GM06990 (cell line): ENCODE results near the gene CCBE1.

Source experiments
- DNase-seq: peaks from one replicate; pipeline ENCODE4 v3.0.0-alpha.2; 2011; ENCODE audit not compliant: insufficient read length; ENCODE audit errors: extremely low read depth
- H3K27me3 ChIP-seq: replicated peaks from 2 replicates; pipeline ENCODE4 v1.6.0; 2011; ENCODE audit warnings: low read length; ENCODE audit not compliant: control insufficient read depth, insufficient read depth
- H3K36me3 ChIP-seq: 2 replicates; pipeline ENCODE4 v1.5.1; 2011; ENCODE audit warnings: low read length; ENCODE audit not compliant: control insufficient read depth, insufficient read depth
- H3K4me3 ChIP-seq: replicated peaks from 2 replicates; pipeline ENCODE4 v1.5.1; 2011; ENCODE audit warnings: low read depth, mild to moderate bottlenecking, control low read depth, low read length
- CTCF ChIP-seq: IDR thresholded peaks from 2 replicates; pipeline ENCODE4 v1.5.1; 2011; ENCODE audit warnings: low read length, control low read depth, mild to moderate bottlenecking, inconsistent platforms; ENCODE audit not compliant: insufficient read depth, poor library complexity, severe bottlenecking

CCBE1 gene

DNA sequence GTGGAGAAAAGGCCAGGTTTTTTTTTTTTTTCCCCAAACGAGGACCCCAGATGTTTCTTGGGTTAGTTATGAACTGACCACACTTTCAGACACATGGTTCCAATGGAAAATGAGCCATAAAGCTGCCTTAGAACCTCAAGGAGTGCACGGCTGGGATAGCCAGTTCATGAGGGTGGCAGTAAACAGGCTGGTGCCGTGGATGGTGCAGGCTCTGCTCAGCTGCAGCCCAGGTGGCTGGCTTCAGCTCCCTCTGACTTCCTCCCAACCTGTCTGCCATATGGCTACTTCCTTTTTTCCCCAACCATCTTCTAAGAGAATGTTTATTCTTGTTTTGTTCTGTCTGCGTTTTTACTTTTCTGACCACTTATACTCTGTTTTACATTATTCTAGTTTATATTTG lies 228.4 kb downstream of the CCBE1 start:
- Histone ChIP-seq H3K4me3 (no peak overlapping the region), H3K36me3 (no peaks in the 10 kb centered on the region), H3K27me3 (no peaks in the 10 kb centered on the region; the same call in none of the 2 replicates)
- no peak for DNase-seq
- no peak for TF ChIP-seq CTCF

- no peak for DNase-seq
- Histone ChIP-seq H3K36me3 (no peaks in the 10 kb centered on the region), H3K4me3 (no peak overlapping the region), H3K27me3 (no peaks in the 10 kb centered on the region; the same call in 1 of the 2 replicates)
- no peak for TF ChIP-seq CTCF
Measured at GRCh38 chr18:59467497-59467896, 229.7 kb downstream of the CCBE1 start.

DNA sequence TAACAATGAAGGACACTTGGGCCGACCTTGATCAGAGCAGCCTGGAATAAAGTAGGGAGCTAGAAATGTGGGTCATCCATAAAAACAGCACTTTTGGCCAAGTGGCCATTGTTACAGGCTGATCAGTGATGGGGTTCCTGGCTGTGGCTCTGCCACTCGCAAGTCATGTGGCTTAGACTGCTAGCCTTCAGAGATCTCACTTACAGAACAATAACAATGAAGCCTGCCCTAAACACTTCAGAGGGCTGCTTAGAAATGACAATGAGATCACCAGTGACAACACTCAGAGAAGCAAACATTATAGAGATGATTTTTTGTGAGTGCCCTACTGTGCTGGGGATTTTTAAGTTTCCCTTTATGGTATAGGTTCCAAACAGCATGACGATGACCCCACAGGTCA lies 230.2 kb downstream of the CCBE1 start:
- no peak for DNase-seq
- no peak for TF ChIP-seq CTCF
- no peak overlapping the region for H3K4me3 ChIP-seq
- H3K27me3 ChIP-seq: no peaks in the 10 kb centered on the region; the same call in 1 of the 2 replicates
- no peaks in the 10 kb centered on the region for H3K36me3 ChIP-seq

GRCh38 chr18:59464486-59464885 lies 232.7 kb downstream of the CCBE1 start:
- no peak for DNase-seq
- H3K4me3 ChIP-seq: no peak overlapping the region
- H3K27me3 ChIP-seq: no peaks in the 10 kb centered on the region; the same call in 1 of the 2 replicates
- no peak for TF ChIP-seq CTCF
- no peaks in the 10 kb centered on the region for H3K36me3 ChIP-seq

GRCh38 chr18:59461171-59461570 lies 236.1 kb downstream of the CCBE1 start:
- DNase-seq: no peak
- Histone ChIP-seq H3K27me3 (peaks cover 2% of the 10 kb centered on the region; the same call in 1 of the 2 replicates), H3K36me3 (no peaks in the 10 kb centered on the region), H3K4me3 (no peak overlapping the region)
- no peak for TF ChIP-seq CTCF

- Histone ChIP-seq H3K4me3 (no peak overlapping the region), H3K36me3 (no peaks in the 10 kb centered on the region), H3K27me3 (peaks cover 2% of the 10 kb centered on the region; the same call in 1 of the 2 replicates)
- no peak for TF ChIP-seq CTCF
- no peak for DNase-seq
Measured at GRCh38 chr18:59460072-59460420, 237.2 kb downstream of the CCBE1 start.
